ENCODE results near the gene FNDC7.
"Not testable (repeated sequence)": the region's sequence is repeated elsewhere in the genome, so short reads cannot be mapped to it uniquely, and the experiment has no call there.

FNDC7 gene

DNA sequence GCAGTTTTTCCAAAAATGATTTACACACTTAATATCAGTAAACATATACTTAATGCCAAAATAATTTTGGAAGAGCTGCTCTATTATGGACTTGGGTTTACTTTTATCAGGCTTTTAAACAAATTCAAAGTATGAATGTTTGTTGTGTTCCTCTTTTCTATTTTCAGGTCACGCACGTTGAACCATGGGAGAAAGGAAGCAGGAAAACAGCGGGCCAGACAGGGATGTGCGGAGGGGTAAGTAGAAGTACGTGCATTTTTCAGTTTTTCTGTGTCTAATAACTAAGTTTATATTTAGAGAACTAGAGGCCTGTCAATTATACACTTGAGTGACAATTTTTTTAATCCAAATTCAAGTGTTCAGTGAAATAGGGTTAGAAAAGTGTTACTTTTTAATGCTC, 17.2 kb upstream of the FNDC7 start:
- TF ChIP-seq, protein P1, sequence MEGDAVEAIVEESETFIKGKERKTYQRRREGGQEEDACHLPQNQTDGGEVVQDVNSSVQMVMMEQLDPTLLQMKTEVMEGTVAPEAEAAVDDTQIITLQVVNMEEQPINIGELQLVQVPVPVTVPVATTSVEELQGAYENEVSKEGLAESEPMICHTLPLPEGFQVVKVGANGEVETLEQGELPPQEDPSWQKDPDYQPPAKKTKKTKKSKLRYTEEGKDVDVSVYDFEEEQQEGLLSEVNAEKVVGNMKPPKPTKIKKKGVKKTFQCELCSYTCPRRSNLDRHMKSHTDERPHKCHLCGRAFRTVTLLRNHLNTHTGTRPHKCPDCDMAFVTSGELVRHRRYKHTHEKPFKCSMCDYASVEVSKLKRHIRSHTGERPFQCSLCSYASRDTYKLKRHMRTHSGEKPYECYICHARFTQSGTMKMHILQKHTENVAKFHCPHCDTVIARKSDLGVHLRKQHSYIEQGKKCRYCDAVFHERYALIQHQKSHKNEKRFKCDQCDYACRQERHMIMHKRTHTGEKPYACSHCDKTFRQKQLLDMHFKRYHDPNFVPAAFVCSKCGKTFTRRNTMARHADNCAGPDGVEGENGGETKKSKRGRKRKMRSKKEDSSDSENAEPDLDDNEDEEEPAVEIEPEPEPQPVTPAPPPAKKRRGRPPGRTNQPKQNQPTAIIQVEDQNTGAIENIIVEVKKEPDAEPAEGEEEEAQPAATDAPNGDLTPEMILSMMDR (IDR thresholded peaks at IDR 0.05; ENCODE audit: low read depth, low read length): no peak
- H3K4me1 ChIP-seq: no peaks in the 10 kb centered on the region
- no peak overlapping the region for H3K4me3 ChIP-seq (ENCODE audit: low read depth, low read length)
- no peaks in the 10 kb centered on the region for H3K27me3 ChIP-seq
- DNase-seq: no peak
- peaks cover 71% of the 10 kb centered on the region for H3K36me3 ChIP-seq
- no peaks in the 10 kb centered on the region for H3K9me3 ChIP-seq

DNA sequence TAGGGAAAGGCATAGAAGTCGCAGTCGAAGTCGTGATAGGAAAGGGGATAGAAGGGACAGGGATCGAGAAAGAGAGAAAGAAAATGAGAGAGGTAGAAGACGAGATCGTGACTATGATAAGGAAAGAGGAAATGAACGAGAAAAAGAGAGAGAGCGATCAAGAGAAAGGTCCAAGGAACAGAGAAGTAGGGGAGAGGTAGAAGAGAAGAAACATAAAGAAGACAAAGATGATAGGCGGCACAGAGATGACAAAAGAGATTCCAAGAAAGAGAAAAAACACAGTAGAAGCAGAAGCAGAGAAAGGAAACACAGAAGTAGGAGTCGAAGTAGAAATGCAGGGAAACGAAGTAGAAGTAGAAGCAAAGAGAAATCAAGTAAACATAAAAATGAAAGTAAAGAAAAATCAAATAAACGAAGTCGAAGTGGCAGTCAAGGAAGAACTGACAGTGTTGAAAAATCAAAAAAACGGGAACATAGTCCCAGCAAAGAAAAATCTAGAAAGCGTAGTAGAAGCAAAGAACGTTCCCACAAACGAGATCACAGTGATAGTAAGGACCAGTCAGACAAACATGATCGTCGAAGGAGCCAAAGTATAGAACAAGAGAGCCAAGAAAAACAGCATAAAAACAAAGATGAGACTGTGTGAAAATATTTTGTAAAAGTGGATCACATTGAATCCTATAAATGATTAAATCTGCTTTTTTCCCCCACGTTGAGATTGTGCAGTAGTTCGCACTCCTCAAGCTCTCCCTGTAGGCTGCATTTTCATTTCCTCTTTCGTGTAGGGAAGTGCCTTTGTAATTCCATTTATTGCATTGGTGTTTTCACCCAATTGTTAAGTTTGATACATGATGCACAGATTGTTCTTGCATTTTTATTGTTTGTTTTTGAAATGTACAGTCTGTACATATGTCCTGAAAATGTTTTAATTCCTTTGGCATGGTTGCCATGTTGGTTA, 13.1 kb upstream of the FNDC7 start:
- H3K4me1 ChIP-seq: no peaks in the 10 kb centered on the region
- H3K27me3 ChIP-seq: no peaks in the 10 kb centered on the region
- TF ChIP-seq, protein P1 (IDR thresholded peaks at IDR 0.05; ENCODE audit: low read depth, low read length): no peak
- no peak for DNase-seq
- peaks cover 73% of the 10 kb centered on the region for H3K36me3 ChIP-seq
- H3K9me3 ChIP-seq: no peaks in the 10 kb centered on the region; the same call in 1 of the 2 replicates
- H3K4me3 ChIP-seq (ENCODE audit: low read depth, low read length): no peak overlapping the region

DNA sequence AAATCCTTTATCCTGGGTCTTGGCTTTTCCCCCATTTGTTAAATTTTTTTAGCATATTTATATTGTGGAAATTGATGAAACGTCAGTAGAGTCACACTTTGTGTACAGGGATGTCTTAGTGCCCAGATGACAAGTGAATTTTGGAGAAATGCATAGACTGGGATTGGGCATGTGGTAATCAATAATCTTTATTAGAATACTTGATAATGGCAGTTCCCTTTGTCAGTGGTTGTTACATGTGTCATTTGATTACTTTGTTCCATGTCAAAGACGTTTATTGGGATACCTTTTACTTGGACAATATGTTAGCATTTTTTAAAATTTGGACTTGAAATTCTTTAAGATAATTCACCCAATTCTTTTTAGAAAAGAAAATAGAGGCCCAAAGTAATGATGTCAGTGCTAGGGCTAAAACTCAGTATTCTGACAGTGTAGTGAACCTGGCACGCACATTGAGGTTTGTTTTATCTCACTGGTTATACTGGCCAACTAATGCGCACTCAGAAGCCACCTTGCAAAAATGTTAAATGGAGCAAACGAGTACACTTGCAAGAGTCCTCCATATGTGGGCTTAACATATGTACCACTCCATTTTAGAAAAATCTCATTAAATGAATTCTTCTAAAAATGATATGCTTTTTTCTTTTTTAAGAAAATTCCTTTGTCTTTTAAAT, 11.4 kb upstream of the FNDC7 start:
- DNase-seq: no peak

DNA sequence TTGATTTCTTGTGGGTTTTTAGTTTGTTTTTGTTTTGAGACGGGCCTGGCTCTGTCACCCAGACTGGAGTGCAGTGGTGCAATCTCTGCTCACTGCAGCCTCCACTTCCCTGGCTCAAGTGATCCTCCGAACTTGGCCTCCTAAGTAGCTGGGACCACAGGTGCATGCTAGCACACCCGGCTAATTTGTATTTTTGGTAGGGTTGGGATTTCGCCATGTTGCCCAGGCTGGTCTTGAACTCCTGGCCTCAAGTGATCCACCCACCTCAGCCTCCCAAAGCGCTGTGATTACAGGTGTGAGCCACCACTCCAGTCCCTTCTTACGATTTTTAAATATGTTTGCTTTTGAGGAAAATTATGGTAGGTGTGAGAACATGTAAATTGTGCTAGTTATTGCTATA, 10.6 kb upstream of the FNDC7 start:
- H3K4me3 ChIP-seq (ENCODE audit: low read depth, low read length); H3K27me3 ChIP-seq; H3K9me3 ChIP-seq; H3K4me1 ChIP-seq; DNase-seq: not testable (repeated sequence)
- H3K36me3 ChIP-seq: peaks cover 50% of the 10 kb centered on the region

More for the DNA sequence above, 11.4 kb upstream of the FNDC7 start:
- H3K9me3 ChIP-seq: no peaks in the 10 kb centered on the region; the same call in 1 of the 2 replicates
- TF ChIP-seq, protein P1 (IDR thresholded peaks at IDR 0.05; ENCODE audit: low read depth, low read length): no peak
- no peak overlapping the region for H3K4me3 ChIP-seq (ENCODE audit: low read depth, low read length)
- no peaks in the 10 kb centered on the region for H3K27me3 ChIP-seq
- H3K4me1 ChIP-seq: no peaks in the 10 kb centered on the region
- H3K36me3 ChIP-seq: peaks cover 58% of the 10 kb centered on the region

DNA sequence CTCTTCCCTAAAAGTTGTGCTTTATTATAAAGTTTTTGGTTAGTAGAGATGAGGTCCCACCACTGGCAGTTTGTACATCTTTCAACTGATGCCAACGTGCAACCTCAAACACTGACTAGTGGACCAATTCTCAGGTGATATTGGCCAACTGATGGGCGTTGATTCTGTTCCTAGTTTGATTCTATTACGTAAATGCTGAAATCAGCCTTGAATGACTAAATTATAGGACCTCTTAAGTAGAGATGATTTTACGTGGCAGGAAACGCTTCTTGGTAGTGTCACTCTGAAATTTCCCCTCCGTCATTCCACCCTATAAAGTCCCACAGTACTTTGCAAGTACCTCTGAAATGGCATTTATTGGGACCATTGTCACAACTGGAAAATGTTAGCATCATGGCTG, 8.8 kb upstream of the FNDC7 start:
- no peak for DNase-seq
- no peak overlapping the region for H3K4me3 ChIP-seq (ENCODE audit: low read depth, low read length)
- TF ChIP-seq, protein P1 (IDR thresholded peaks at IDR 0.05; ENCODE audit: low read depth, low read length): no peak

DNA sequence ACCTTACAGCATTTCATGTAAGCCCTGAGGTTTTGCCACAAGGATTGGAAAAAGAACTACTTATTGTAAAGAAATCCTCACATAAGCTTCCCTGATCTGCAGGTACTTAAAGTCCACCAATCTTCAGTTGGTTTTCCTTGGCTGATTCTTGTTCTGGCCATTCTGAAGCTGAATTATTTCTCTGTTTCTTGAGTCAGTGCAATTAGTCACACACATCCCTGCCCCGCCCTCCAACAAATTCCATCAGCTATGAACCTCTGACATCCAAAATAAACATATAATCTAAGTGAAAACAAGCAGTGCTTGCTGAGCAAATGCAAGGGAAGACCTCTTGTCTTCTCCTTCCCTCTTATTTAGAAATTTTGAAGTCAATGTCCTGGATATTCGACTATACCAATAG, 8.2 kb upstream of the FNDC7 start:
- no peak for DNase-seq
- no peak overlapping the region for H3K4me3 ChIP-seq (ENCODE audit: low read depth, low read length)
- TF ChIP-seq, protein P1 (IDR thresholded peaks at IDR 0.05; ENCODE audit: low read depth, low read length): no peak
- no peaks in the 10 kb centered on the region; the same call in 1 of the 2 replicates for H3K9me3 ChIP-seq
- H3K27me3 ChIP-seq: no peaks in the 10 kb centered on the region
- 0 out of 2 replicates have a peak, but pooled peaks cover 4% of the 10 kb centered on the region for H3K4me1 ChIP-seq
- peaks cover 26% of the 10 kb centered on the region for H3K36me3 ChIP-seq

More for the DNA sequence above, 8.8 kb upstream of the FNDC7 start:
- Histone ChIP-seq H3K27me3 (no peaks in the 10 kb centered on the region), H3K36me3 (peaks cover 31% of the 10 kb centered on the region), H3K4me1 (0 out of 2 replicates have a peak, but pooled peaks cover 4% of the 10 kb centered on the region), H3K9me3 (no peaks in the 10 kb centered on the region; the same call in 1 of the 2 replicates)
